PC-9 (cell line): ENCODE measurements around the gene BCL2L14.

ENCODE experiments used
- CTCF ChIP-seq: fragments of 200-600 bp; sonication (generic); conservative IDR thresholded peaks from 2 replicates; pipeline ENCODE4 v1.6.1; 2017; ENCODE audit warnings: mixed run types, antibody characterized with exemption, mild to moderate bottlenecking, moderate library complexity
- EZH2 ChIP-seq: fragments of 200-600 bp; sonication (generic); IDR thresholded peaks from 2 replicates; pipeline ENCODE4 v1.8.0; 2017; ENCODE audit warnings: antibody characterized with exemption, low read depth

- TF ChIP-seq CTCF, result no peak
- TF ChIP-seq EZH2, result no peak
Measured at GRCh38 chr12:12064596-12064995, 6.1 kb upstream of the BCL2L14 start.
